Choroid plexus epithelial cell (primary cell): ENCODE results near the gene TRIM44.
"Not testable (repeated sequence)": the region's sequence is repeated elsewhere in the genome, so short reads cannot be mapped to it uniquely, and the experiment has no call there.

ENCODE experiments used
- DNase-seq: peaks from one replicate; pipeline ENCODE4 v3.0.0-alpha.2; 2010; ENCODE audit warnings: low read depth
- H3K4me3 ChIP-seq: 2 replicates; pipeline ENCODE4 v1.5.1; 2011; ENCODE audit warnings: low read depth, mild to moderate bottlenecking, control low read depth, low read length, moderate library complexity
- TF ChIP-seq, protein P1 (sequence below): conservative IDR thresholded peaks from 2 replicates; pipeline ENCODE4 v1.5.1; 2011; ENCODE audit warnings: low read depth, mild to moderate bottlenecking, control low read depth, inconsistent platforms, low read length, moderate library complexity

Gene TRIM44

DNA sequence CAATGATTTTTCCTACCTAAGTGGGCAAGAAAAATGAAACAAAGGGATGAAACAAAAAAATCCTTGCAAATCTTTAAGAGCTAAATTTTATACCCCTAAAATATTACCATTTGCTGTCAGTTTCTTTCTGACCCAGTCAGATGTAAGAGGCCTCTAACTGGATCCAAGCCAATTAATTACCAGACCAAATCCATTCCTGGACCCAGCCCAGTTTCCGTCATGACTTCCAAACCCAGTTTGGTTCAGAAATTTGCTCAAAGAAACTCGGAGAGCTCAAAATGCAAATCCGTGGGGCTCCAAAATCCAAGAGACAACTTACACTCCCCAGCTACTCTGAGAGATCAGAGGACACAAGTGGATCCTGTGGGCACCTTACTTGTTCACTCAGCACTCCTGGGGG, 46.8 kb downstream of the TRIM44 start:
- H3K4me3 ChIP-seq = no peak overlapping the region
- TF ChIP-seq, protein P1, sequence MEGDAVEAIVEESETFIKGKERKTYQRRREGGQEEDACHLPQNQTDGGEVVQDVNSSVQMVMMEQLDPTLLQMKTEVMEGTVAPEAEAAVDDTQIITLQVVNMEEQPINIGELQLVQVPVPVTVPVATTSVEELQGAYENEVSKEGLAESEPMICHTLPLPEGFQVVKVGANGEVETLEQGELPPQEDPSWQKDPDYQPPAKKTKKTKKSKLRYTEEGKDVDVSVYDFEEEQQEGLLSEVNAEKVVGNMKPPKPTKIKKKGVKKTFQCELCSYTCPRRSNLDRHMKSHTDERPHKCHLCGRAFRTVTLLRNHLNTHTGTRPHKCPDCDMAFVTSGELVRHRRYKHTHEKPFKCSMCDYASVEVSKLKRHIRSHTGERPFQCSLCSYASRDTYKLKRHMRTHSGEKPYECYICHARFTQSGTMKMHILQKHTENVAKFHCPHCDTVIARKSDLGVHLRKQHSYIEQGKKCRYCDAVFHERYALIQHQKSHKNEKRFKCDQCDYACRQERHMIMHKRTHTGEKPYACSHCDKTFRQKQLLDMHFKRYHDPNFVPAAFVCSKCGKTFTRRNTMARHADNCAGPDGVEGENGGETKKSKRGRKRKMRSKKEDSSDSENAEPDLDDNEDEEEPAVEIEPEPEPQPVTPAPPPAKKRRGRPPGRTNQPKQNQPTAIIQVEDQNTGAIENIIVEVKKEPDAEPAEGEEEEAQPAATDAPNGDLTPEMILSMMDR = no peak
- DNase-seq = no peak

DNA sequence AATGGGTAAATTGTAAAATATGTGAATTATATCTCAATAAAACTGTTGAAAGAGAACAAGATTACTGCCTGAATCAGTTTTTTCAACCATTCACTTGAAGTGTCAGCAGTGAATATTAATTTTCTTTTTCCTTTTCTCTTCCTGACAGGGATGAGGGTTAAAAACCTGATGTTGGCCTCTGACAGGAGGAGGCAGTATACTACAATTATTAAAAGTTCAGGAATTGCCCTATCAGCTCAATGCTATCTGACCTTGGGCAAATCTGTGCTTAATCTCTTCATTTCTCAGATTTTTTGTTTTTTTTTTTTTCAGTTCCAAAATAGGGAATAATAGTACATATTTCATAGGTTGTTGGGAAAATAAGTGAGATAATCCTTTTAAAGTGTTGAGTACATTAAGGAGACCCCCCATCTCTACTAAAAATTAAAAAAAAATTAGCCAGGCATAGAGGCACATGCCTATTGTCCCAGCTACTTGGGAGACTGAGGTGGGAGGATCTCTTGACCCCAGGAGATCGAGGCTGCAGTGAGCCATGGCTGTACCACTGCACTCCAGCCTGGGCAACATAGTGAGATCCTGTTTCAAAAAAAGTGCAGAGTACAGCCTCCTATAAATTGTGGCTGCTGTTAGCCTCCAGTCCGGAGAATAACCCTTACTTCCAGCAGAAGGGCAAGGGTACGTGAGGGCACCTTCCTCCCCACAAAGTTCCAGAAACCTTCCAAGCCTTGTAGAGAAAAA, 48.8 kb downstream of the TRIM44 start:
- no peak for DNase-seq
- no peak overlapping the region for H3K4me3 ChIP-seq
- TF ChIP-seq, protein P1 = peak; percentile 21

DNA sequence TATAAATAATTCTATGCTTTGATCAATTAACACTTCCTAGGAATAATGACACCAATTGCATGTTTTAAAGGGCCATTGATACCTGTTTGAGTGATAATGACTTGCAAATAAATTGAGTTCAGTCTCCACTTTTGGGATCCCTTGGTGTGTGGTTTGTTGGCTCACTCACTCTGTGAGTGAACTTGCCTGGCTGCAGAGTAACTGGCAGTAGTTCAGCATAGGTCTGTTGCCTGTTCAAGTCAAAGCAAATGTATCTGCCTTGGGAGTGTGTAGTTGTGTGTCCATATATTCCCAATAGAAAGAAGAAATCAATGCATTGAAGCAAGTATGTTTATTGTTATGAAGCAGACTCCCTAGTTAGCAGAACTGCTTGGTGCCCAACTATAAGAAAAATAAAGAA, 49.3 kb downstream of the TRIM44 start:
- TF ChIP-seq, protein P1 = no peak
- H3K4me3 ChIP-seq = no peak overlapping the region
- DNase-seq = no peak

DNA sequence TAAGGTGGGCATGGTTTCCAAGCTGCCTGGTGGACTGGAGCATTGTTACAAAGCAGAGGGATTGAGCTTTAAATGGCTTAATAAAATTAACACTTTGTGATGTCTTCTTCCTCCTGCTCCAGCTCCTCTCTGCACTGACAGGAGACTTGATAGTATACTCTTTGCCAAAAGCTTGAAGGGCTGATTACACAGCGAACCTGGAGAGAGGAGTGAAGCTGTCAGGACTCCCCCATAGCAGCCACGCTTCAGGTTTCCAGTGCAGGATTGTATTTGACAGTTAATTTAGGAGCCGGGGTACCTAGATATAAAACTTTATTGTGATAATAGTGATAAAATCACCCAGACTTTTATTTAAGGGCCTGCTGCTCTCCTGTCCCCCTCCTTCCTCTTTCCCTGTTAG, 50.0 kb downstream of the TRIM44 start:
- H3K4me3 ChIP-seq = no peak overlapping the region
- DNase-seq = no peak
- TF ChIP-seq, protein P1 = no peak

DNA sequence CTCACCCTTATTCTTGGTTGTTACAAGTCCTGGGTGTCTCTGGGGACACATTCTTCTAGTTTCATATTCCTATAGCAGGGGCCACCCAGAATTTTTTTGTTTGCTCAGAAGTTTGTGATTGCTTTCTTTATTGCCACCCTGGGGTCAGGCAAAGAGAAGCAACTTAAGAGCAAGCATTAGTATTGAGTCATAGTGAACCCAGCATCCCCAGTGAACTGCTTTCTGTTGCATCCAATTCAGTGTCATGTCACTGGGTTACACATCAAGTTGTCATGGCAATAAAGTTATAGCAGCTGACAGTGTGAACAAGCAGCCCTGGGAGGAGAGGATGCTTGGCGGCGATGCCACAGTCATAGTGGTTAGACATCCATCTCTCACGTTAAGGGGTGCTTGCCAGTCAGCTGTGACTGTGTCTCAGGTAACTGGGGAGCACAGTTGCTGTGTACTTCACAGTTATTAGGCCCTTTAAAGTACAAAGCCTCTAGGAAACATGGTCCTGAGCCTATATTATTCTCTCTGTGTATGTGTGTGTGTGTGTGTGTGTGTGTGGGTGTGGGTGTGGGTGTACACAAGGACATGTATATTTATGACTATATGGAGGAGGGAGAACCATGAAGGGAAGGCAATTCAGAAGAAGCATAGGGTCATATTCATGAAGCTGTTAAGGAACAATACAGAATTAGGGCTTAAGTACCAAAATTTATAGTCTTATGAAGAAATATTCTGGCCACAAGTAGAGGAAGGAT, 52.5 kb downstream of the TRIM44 start:
- H3K4me3 ChIP-seq = no peak overlapping the region
- peak; percentile 69 for DNase-seq
- TF ChIP-seq, protein P1 = no peak

DNA sequence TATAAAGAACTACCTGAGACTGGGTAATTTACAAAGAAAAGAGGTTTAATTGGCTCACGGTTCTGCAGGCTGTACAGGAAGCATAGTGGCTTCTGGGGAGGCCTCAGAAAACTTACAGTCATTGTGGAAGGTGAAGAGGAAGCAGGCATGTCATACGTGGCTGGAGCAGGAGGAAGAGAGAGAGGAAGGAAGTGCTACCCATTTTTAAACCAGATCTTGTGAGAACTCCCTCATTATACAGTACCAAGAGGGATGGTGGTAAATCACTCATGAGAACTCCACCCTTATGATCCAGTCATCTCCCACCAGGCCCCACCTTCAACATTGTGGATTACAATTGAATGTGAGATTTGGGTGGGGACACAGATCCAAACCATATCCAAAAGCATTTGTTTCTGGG, 53.1 kb downstream of the TRIM44 start:
- H3K4me3 ChIP-seq, DNase-seq: not testable (repeated sequence)

DNA sequence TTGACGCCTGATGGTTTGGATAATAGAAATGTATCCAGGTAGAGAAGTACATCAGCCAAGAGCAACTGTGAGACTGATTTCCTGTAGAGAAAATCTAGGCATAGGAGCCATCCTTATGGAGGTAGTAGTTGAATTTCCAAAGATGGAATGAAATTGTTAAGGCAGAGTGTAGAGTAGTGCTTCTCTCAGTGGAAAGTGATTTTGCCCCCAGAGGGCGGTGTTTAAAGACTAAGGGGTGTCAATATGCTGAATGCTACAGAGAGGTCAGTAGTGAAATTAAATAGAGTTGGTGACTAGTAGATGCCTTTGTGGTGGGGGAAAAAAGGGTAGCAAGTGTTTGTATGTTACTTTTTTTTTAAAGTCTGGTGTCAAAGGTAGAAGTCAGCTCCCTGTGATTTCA, 54.5 kb downstream of the TRIM44 start:
- TF ChIP-seq, protein P1 = peak; percentile 8
- H3K4me3 ChIP-seq = no peak overlapping the region
- DNase-seq = peak; percentile 4
